ENCODE measurements around the gene POLR1A. TPM values are rescaled to one million over a fixed set of nuclear protein-coding genes. Genes with fewer than 3 reads are reported as not detected.

The POLR1A gene
- total and polyA plus RNA-seq, 2 of the 8 experiments (the other 6 are each of a cell fraction or from before 2014, with no cell fraction given) = 8.9 to 58.1 TPM

- TF ChIP-seq RFX5 (IDR thresholded peaks at IDR 0.05; ENCODE audit: borderline replicate concordance, low read depth, low read length) = no peak
- TF ChIP-seq E2F6 (IDR thresholded peaks at IDR 0.05) = no peak
These were observed 29.8 kb downstream of the POLR1A start (continued) for GRCh38 chr2:86075886-86076285.

All from H1 (cell line).